ENCODE results near the gene WIF1. TPM values are rescaled to one million over a fixed set of nuclear protein-coding genes. Genes with fewer than 3 reads are reported as not detected.

WIF1 gene
- total and polyA plus RNA-seq, 2 of the 4 experiments (the other 2 are of a cell fraction) = not detected

DNA sequence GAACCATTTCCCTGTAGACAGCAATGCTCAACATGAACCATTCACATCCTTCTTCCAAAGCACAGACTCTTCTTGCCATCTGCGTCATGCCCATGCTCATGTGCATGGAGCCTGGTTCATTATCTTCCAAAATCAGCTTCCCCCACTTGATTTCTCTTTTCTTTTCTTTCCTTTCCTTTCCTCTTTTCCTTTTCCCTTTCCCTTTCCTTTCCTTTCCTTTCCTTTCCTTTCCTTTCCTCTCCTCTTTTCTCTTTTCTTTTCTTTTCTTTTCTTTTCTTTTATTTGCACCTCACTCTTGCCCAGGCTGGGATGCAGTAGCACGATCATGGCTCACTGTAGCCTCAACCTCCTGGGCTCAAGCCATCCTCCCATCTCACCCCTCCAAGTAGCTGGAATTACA is 37.5 kb downstream of the WIF1 start:
- DNase-seq (no peak), ATAC-seq (ENCODE audit: low read depth) (no peak)
- no peak overlapping the region for H4K8ac ChIP-seq (ENCODE audit: low read depth in 2 of 2, low read length in 2 of 2)
- H3K9me1 ChIP-seq (ENCODE audit: insufficient read depth, low read length) = no peaks in the 10 kb centered on the region
- 100% methylated on average over 1 of the region's 2 CpGs; no CpG with 5 or more reads in 1 of the 2 experiments for WGBS, 2 experiments (ENCODE audit: extremely low coverage in 2 of 2, insufficient read length in 1 of 2)
- H2AK9ac ChIP-seq (replicated peaks; ENCODE audit: low read depth, low read length, poor library complexity) = no peak overlapping the region
- POLR2A ChIA-PET (ENCODE audit: unreplicated experiment) = no interaction called here
- TF ChIP-seq MAZ (IDR thresholded peaks at IDR 0.05; ENCODE audit: borderline replicate concordance, low read depth, low read length) = no peak
- no peak for TF ChIP-seq SMC3 (IDR thresholded peaks at IDR 0.05; ENCODE audit: low read depth, low read length)
- TF ChIP-seq, protein P1, sequence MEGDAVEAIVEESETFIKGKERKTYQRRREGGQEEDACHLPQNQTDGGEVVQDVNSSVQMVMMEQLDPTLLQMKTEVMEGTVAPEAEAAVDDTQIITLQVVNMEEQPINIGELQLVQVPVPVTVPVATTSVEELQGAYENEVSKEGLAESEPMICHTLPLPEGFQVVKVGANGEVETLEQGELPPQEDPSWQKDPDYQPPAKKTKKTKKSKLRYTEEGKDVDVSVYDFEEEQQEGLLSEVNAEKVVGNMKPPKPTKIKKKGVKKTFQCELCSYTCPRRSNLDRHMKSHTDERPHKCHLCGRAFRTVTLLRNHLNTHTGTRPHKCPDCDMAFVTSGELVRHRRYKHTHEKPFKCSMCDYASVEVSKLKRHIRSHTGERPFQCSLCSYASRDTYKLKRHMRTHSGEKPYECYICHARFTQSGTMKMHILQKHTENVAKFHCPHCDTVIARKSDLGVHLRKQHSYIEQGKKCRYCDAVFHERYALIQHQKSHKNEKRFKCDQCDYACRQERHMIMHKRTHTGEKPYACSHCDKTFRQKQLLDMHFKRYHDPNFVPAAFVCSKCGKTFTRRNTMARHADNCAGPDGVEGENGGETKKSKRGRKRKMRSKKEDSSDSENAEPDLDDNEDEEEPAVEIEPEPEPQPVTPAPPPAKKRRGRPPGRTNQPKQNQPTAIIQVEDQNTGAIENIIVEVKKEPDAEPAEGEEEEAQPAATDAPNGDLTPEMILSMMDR (conservative IDR thresholded peaks at IDR 0.05; ENCODE audit: low read depth, low read length) = no peak
- no peak for TF ChIP-seq RCOR1 (IDR thresholded peaks at IDR 0.05; ENCODE audit: insufficient replicate concordance, low read length)
- TF ChIP-seq CEBPB (IDR thresholded peaks at IDR 0.05; ENCODE audit: low read depth, low read length) = no peak
- no peak for TF ChIP-seq POLR2A (IDR thresholded peaks at IDR 0.05; ENCODE audit: low read depth, low read length)
- TF ChIP-seq, protein P2, sequence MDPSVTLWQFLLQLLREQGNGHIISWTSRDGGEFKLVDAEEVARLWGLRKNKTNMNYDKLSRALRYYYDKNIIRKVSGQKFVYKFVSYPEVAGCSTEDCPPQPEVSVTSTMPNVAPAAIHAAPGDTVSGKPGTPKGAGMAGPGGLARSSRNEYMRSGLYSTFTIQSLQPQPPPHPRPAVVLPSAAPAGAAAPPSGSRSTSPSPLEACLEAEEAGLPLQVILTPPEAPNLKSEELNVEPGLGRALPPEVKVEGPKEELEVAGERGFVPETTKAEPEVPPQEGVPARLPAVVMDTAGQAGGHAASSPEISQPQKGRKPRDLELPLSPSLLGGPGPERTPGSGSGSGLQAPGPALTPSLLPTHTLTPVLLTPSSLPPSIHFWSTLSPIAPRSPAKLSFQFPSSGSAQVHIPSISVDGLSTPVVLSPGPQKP (IDR thresholded peaks at IDR 0.05; ENCODE audit: borderline replicate concordance, low read depth, low read length) = no peak
- TF ChIP-seq, protein P3, sequence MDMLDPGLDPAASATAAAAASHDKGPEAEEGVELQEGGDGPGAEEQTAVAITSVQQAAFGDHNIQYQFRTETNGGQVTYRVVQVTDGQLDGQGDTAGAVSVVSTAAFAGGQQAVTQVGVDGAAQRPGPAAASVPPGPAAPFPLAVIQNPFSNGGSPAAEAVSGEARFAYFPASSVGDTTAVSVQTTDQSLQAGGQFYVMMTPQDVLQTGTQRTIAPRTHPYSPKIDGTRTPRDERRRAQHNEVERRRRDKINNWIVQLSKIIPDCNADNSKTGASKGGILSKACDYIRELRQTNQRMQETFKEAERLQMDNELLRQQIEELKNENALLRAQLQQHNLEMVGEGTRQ (IDR thresholded peaks at IDR 0.05; ENCODE audit: low read depth, low read length) = no peak
- no peak for TF ChIP-seq CHD1 (IDR thresholded peaks at IDR 0.05; ENCODE audit: low read depth, low read length)
- peaks cover 4% of the 10 kb centered on the region; the same call in 1 of the 2 replicates for H3K27me3 ChIP-seq (ENCODE audit: control insufficient read depth, insufficient read depth, low read length)
- no peaks in the 10 kb centered on the region for H3K79me1 ChIP-seq (ENCODE audit: low read depth in 1 of 2, low read length in 2 of 2)
- H4K91ac ChIP-seq (ENCODE audit: insufficient read depth, low read depth, low read length) = no peak overlapping the region
- no peak overlapping the region for H3K4me3 ChIP-seq (ENCODE audit: insufficient read depth, low read depth, low read length)
- H3K23ac ChIP-seq (ENCODE audit: low read depth, low read length) = no peak overlapping the region
- H2BK5ac ChIP-seq (ENCODE audit: low read depth, low read length, poor library complexity, severe bottlenecking) = no peak overlapping the region
- H2BK15ac ChIP-seq (ENCODE audit: low read depth, low read length) = no peak overlapping the region
- H2BK120ac ChIP-seq (ENCODE audit: low read depth, low read length) = no peak overlapping the region
- no peak overlapping the region for H2AFZ ChIP-seq (replicated peaks; ENCODE audit: low read length, poor library complexity)
- no peak overlapping the region for H3K18ac ChIP-seq (ENCODE audit: low read depth, low read length)
- H3K27ac ChIP-seq (ENCODE audit: insufficient read depth, low read length) = no peak overlapping the region
- no peak overlapping the region for H3K14ac ChIP-seq (replicated peaks; ENCODE audit: low read depth, low read length)
- no peak overlapping the region for H4K5ac ChIP-seq (ENCODE audit: low read depth, low read length)
- no peak overlapping the region for H3K9ac ChIP-seq (ENCODE audit: low read depth, low read length)
- no peaks in the 10 kb centered on the region for H3K9me3 ChIP-seq (ENCODE audit: control insufficient read depth, insufficient read depth, low read length)
- CTCF ChIA-PET = no interaction called here
- H2AK5ac ChIP-seq (ENCODE audit: low read depth, low read length) = no peak overlapping the region
- H3K4me2 ChIP-seq (ENCODE audit: low read depth, low read length) = no peak overlapping the region
- H2BK20ac ChIP-seq (ENCODE audit: low read depth, low read length) = no peak overlapping the region
- intact Hi-C loops (cut with micrococcal nuclease) = no loop called here
- no peaks in the 10 kb centered on the region for H4K20me1 ChIP-seq (ENCODE audit: insufficient read depth, low read length)
- H3K4ac ChIP-seq (ENCODE audit: low read depth, low read length) = no peak overlapping the region
- H3K36me3 ChIP-seq (ENCODE audit: control insufficient read depth, insufficient read depth, low read length) = no peaks in the 10 kb centered on the region
- in situ Hi-C loops (cut with MboI; ENCODE audit: low sequenced_read_pairs) = no loop called here
- no TSS peak for BruUV-seq (replicated peaks)
- dilution Hi-C loops (cut with HindIII; ENCODE audit: low sequenced_read_pairs, unreplicated experiment) = no loop called here
- no peak overlapping the region for H3K56ac ChIP-seq (ENCODE audit: extremely low read depth, insufficient read depth, low read length)
- H3K4me1 ChIP-seq (ENCODE audit: control insufficient read depth, insufficient read depth, low read length) = no peaks in the 10 kb centered on the region

Data from IMR-90 (cell line).